Smooth muscle cell of the umbilical artery (primary cell): ENCODE measurements around the gene DNAJC11. TPM values are rescaled to one million over a fixed set of nuclear protein-coding genes. Genes with fewer than 3 reads are reported as not detected.

Experiments used
- total RNA-seq: library from RNA; depleted of rRNA; stranded (reverse); fragments of >200 nt; gene quantifications from 2 replicates; pipeline ENCODE4 v1.2.3, GENCODE V29; 2014

The DNAJC11 gene
- total RNA-seq = 37.7 and 75.8 TPM in 2 replicates

GRCh38 chr1:6701437-6702153 lies at the start of gene DNAJC11:
TSS of gene DNAJC11 (minus strand) at chr1:6701816. CDS start at chr1:6701800, 16 bp downstream.

DNA sequence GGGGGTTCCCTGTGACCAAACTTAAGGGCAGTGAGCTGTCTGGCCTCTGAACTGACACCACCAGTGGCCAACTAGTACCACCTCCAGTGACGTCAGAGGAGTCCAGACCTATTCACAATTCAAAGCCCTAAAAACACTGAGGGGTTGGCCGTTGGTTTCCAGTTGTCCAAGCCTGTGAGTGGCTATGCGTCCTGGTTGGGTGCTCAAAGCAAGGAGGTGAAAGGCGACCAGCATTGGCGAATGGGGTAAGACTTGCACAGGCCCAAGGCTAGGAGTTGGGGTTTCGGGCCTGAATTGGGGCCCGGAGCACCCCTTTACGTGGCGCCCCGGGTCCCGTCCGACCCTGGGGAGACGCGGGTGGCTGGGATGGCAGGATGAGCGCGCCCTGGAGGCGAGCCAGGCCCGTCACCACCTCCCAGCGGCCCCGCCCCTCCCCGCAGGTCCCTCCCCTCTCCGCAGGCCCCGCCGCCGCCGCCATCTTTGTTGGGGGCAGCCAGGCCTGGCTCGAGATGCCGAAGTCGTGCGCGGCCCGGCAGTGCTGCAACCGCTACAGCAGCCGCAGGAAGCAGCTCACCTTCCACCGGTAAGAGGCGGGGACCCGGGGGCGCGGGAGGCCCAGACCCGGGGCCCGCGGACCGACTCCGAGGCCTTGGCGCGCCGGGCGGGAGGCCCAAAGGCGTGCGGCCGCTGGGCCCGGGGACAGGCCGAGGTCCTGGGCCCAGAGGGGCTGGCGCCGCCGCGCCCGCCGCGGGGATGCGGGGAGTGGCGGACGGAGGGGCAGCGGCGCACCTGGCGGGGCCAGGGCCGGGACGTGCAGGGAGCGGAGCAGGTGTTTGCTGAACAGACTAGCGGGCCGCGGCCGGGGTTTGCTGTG lies 76.7 kb downstream of the DNAJC11 start, which contains the start of gene THAP3:
THAP3 (plus strand) TSS at position 159 of the 874 bp plus-strand sequence; CDS start at position 510, 351 bp downstream.

DNA sequence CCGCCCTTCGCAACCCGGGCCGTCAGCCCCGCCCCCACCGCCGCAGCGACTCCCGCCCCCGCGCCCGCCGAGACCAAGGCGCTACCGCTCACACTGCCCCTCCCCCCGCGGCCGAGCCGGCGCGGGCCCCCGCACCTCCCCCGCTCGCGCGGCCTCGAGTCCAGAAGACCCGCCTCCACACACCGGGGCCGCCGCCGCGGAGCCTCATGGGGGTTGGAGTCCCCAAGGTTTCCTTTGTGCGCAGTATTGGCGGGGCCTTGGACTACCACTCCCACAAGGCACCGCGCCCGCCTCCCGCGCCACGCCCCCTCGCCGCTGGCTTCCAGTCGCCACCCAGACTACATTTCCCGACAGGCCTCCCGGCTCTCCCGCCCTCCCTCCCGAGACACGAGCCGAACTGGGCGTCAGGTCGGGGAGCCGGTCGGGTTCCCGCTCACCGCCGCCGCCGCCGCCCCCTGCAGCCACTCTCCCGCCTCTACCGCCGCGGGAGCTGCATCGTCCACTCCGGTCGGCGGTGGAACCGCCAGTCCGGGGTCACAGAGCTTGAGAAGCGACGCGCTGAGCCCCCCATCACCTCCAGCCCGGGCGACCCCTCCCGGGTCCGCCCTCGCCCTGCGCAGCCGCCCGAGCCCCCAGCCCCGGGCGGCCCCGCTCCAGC lies 88.1 kb downstream of the DNAJC11 start, which contains the start of gene PHF13:
PHF13 (plus strand) TSS at position 371 of the 658 bp plus-strand sequence. CDS start 336 bp downstream, outside the sequence.

GRCh38 chr1:6602669-6603237 lies 98.9 kb downstream of the DNAJC11 start, which contains the start of gene KLHL21:
TSS of gene KLHL21 (minus strand) at chr1:6602869. CDS start at chr1:6602817, 52 bp downstream.

Other genes with a start within 250 kb of the DNAJC11 start
- 4.2 and 13.4 TPM in 2 replicates for gene TNFRSF25, start 235.6 kb downstream of the DNAJC11 start, total RNA-seq
- gene PLEKHG5, start 210.1 kb downstream of the DNAJC11 start, total RNA-seq = 11.3 and 32.3 TPM in 2 replicates
- 20.8 and 30.5 TPM in 2 replicates for gene NOL9, start 147.3 kb downstream of the DNAJC11 start, total RNA-seq
- not detected in 2 replicates for gene TAS1R1, start 146.5 kb downstream of the DNAJC11 start, total RNA-seq
- gene ZBTB48, start 121.8 kb downstream of the DNAJC11 start, total RNA-seq = 12.1 and 16.0 TPM in 2 replicates
- 29.1 and 61.5 TPM in 2 replicates for gene KLHL21, start 98.9 kb downstream of the DNAJC11 start, total RNA-seq
- gene PHF13, start 88.1 kb downstream of the DNAJC11 start, total RNA-seq = 13.7 and 19.3 TPM in 2 replicates
- 13.7 and 19.6 TPM in 2 replicates for gene THAP3, start 76.9 kb downstream of the DNAJC11 start, total RNA-seq
- 35.2 and 53.4 TPM in 2 replicates for gene CAMTA1, start 83.6 kb upstream of the DNAJC11 start, total RNA-seq